OCI-LY7 (cell line): ENCODE data around the gene CHST9. TPM values are rescaled to one million over a fixed set of nuclear protein-coding genes. Genes with fewer than 3 reads are reported as not detected.

Source experiments
- BruUV-seq: library from RNA; stranded (reverse); fragments of 400-500 nt; replicated peaks from 2 replicates; lab custom pipeline; 2021; lab: Mats Ljungman, UMichigan
- CTCF ChIA-PET: fragments of 300-600 bp; sonication (Branson Sonifier 250); formaldehyde crosslinking; loops from one replicate; lab custom pipeline; 2022; ENCODE audit warnings: antibody characterized with exemption; ENCODE audit not compliant: unreplicated experiment; lab: Charles Lee
- POLR2A ChIA-PET: fragments of 300-600 bp; sonication (Branson Sonifier 250); formaldehyde crosslinking; loops from one replicate; lab custom pipeline; 2022; ENCODE audit warnings: antibody characterized with exemption; lab: Charles Lee
- DNase-seq: peaks from one replicate; pipeline ENCODE4 v3.0.0-alpha.2; 2015; ENCODE audit warnings: low spot score
- H2AFZ ChIP-seq: fragments of 200-600 bp; sonication (generic), shearing (Covaris generic); 2 replicates; pipeline ENCODE4 v1.6.1; 2014; ENCODE audit warnings: mild to moderate bottlenecking, antibody characterized with exemption, low read length, moderate library complexity
- H3K27ac ChIP-seq: fragments of 200-600 bp; sonication (generic); 2 replicates; pipeline ENCODE4 v1.5.1; 2014; ENCODE audit warnings: mixed run types, low read depth, mild to moderate bottlenecking, moderate library complexity, low read length, inconsistent platforms; ENCODE audit not compliant: poor library complexity, severe bottlenecking
- H3K36me3 ChIP-seq: fragments of 200-600 bp; sonication (generic); 2 replicates; pipeline ENCODE4 v1.6.1; 2014; ENCODE audit warnings: mild to moderate bottlenecking, antibody characterized with exemption, low read length, moderate library complexity, mixed read lengths; ENCODE audit not compliant: insufficient read depth
- H3K4me1 ChIP-seq: fragments of 200-600 bp; sonication (generic); 2 replicates; pipeline ENCODE4 v1.5.1; 2014; ENCODE audit warnings: mild to moderate bottlenecking, low read length; ENCODE audit not compliant: insufficient read depth, poor library complexity, severe bottlenecking
- H3K4me2 ChIP-seq: fragments of 200-600 bp; sonication (generic); 2 replicates; pipeline ENCODE4 v1.6.1; 2014; ENCODE audit warnings: mild to moderate bottlenecking, low read length
- H3K4me3 ChIP-seq: fragments of 200-600 bp; sonication (generic); 2 replicates; pipeline ENCODE4 v1.5.1; 2014; ENCODE audit warnings: mild to moderate bottlenecking, low read depth, low read length; ENCODE audit not compliant: poor library complexity, severe bottlenecking
- H3K79me2 ChIP-seq: fragments of 200-600 bp; sonication (generic); 2 replicates; pipeline ENCODE4 v1.6.1; 2016; ENCODE audit warnings: low read depth, mild to moderate bottlenecking, low read length, moderate library complexity, mixed read lengths; ENCODE audit not compliant: insufficient read depth
- H3K9me2 ChIP-seq: fragments of 200-600 bp; sonication (generic); 2 replicates; pipeline ENCODE4 v1.6.1; 2016; ENCODE audit warnings: mild to moderate bottlenecking, low read length, mixed read lengths; ENCODE audit not compliant: insufficient read depth
- H3K9me3 ChIP-seq: fragments of 200-600 bp; sonication (generic); 2 replicates; pipeline ENCODE4 v1.6.1; 2014; ENCODE audit warnings: mild to moderate bottlenecking, mixed run types, low read length, mixed read lengths
- H4K20me1 ChIP-seq: fragments of 200-600 bp; sonication (generic); 2 replicates; pipeline ENCODE4 v1.6.1; 2014; ENCODE audit warnings: mild to moderate bottlenecking, antibody characterized with exemption, low read length, moderate library complexity, mixed read lengths; ENCODE audit not compliant: insufficient read depth
- EZH2phosphoT487 ChIP-seq: fragments of 200-600 bp; sonication (generic); IDR thresholded peaks from 2 replicates; pipeline ENCODE4 v1.6.1; 2018; ENCODE audit warnings: low read depth, borderline replicate concordance, mild to moderate bottlenecking, mixed run types, antibody characterized with exemption, low read length, moderate library complexity, mixed read lengths
- intact Hi-C: fragments of 100-400 bp; cut with micrococcal nuclease; formaldehyde crosslinking; loops from one replicate; pipeline ENCODE4 v1.10.0; 2022; ENCODE audit not compliant: unreplicated experiment
- total RNA-seq, 2 experiments: library from RNA; depleted of rRNA in 1 of 2; stranded (reverse); fragments of >200 nt in 1 of 2; shearing (Covaris generic) in 1 of 2; gene quantifications; 2 replicates each; pipeline ENCODE4 v1.2.3, GENCODE V29; 2014 to 2022
- TF ChIP-seq, protein P1 (sequence below): fragments of 200-600 bp; sonication (generic); conservative IDR thresholded peaks from 2 replicates; pipeline ENCODE4 v1.5.1; 2014; ENCODE audit warnings: mild to moderate bottlenecking, antibody characterized with exemption, low read length, moderate library complexity, mixed read lengths

CHST9 gene
- total RNA-seq, 2 experiments from 2014 or later: not detected

DNA sequence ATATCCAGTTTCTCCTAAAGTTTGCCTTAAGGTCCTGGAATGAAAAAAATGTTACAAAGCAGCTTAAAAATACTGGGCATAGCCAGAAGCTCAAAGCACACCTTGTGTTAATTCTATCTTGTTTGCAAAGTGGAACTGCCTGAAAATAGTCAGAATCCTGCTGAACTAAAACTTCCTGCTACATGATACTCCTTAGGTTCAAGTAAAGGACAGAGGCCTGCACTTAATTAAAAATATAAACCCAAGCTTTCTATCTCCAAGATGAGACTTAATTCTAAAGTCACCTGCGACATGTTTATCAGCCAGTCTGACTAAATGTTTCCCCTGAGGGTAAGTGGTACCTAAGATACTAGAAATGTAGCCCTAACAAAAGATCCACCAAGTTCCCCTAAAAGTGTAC lies 103.4 kb downstream of the CHST9 start:
- H3K4me3 ChIP-seq: no peak overlapping the region
- no TSS peak for BruUV-seq

DNA sequence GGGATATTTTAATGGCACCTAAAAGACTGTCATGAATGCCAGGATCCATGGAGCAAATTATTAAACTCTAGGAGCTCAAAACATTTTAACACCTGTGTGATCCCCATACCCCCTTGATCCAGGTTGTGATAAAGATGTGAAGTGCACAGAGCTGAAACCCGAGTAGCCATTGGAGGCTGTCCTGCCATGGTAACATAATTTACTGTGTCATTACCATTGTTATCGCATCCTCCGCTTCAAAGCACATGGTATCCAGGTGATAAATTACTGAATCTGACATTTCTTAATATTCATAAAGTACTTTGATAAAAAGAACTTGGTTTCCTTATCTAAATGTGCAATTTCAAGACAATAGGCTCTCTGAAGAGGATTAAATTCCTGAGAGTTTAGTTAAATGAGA lies 109.3 kb downstream of the CHST9 start:
- Histone ChIP-seq H3K4me3 (no peak overlapping the region), H3K4me2 (no peak overlapping the region), H3K79me2 (no peaks in the 10 kb centered on the region), H3K36me3 (no peaks in the 10 kb centered on the region), H2AFZ (no peak overlapping the region), H3K9me2 (no peaks in the 10 kb centered on the region), H3K27ac (no peak overlapping the region), H4K20me1 (no peaks in the 10 kb centered on the region), H3K4me1 (peaks cover 24% of the 10 kb centered on the region), H3K9me3 (no peaks in the 10 kb centered on the region)
- TF ChIP-seq, protein P1, sequence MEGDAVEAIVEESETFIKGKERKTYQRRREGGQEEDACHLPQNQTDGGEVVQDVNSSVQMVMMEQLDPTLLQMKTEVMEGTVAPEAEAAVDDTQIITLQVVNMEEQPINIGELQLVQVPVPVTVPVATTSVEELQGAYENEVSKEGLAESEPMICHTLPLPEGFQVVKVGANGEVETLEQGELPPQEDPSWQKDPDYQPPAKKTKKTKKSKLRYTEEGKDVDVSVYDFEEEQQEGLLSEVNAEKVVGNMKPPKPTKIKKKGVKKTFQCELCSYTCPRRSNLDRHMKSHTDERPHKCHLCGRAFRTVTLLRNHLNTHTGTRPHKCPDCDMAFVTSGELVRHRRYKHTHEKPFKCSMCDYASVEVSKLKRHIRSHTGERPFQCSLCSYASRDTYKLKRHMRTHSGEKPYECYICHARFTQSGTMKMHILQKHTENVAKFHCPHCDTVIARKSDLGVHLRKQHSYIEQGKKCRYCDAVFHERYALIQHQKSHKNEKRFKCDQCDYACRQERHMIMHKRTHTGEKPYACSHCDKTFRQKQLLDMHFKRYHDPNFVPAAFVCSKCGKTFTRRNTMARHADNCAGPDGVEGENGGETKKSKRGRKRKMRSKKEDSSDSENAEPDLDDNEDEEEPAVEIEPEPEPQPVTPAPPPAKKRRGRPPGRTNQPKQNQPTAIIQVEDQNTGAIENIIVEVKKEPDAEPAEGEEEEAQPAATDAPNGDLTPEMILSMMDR: no peak
- TF ChIP-seq EZH2phosphoT487: no peak
- CTCF ChIA-PET: no interaction called here
- no TSS peak for BruUV-seq
- intact Hi-C loops: no loop called here
- POLR2A ChIA-PET: no interaction called here
- DNase-seq: no peak

More for the DNA sequence above, 103.4 kb downstream of the CHST9 start:
- intact Hi-C loops: no loop called here
- Histone ChIP-seq H2AFZ (no peak overlapping the region), H3K9me2 (no peaks in the 10 kb centered on the region), H3K9me3 (no peaks in the 10 kb centered on the region), H3K79me2 (no peaks in the 10 kb centered on the region), H3K36me3 (no peaks in the 10 kb centered on the region), H3K4me2 (no peak overlapping the region), H3K27ac (no peak overlapping the region), H3K4me1 (no peaks in the 10 kb centered on the region), H4K20me1 (no peaks in the 10 kb centered on the region)
- CTCF ChIA-PET: no interaction called here
- no peak for DNase-seq
- TF ChIP-seq EZH2phosphoT487: no peak
- TF ChIP-seq, protein P1: no peak
- POLR2A ChIA-PET: no interaction called here

DNA sequence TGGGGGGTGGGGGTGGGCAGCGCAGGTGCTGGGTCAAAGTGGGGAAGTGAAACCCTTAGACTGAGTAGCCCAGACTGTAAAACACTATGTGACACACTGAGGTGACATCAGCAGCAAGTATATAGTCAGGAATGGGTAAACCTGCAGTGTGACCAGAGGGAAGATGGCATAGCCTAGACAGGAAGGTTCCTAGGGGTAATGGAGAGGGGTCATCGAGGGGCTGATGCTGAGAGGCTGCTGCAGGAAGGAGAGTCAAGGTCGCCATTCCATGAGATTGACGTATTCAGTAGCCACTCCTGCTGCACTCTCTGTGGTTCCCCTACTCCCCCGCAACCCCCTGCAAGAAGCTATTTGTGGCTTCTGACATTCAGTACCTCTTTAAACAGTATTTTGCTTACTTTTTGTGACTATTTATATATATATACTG lies 111.7 kb downstream of the CHST9 start:
- BruUV-seq: no TSS peak
- Histone ChIP-seq H3K4me3 (peak overlapping the region; percentile 24), H3K36me3 (no peaks in the 10 kb centered on the region), H3K9me3 (no peaks in the 10 kb centered on the region), H3K4me1 (peaks cover 24% of the 10 kb centered on the region), H3K9me2 (no peaks in the 10 kb centered on the region), H3K79me2 (no peaks in the 10 kb centered on the region), H3K27ac (no peak overlapping the region), H2AFZ (no peak overlapping the region; the same call in 1 of the 2 replicates), H3K4me2 (peak overlapping the region; percentile 60), H4K20me1 (no peaks in the 10 kb centered on the region)
- no peak for TF ChIP-seq EZH2phosphoT487
- TF ChIP-seq, protein P1: no peak
- peak; percentile 78 for DNase-seq
- ChIA-PET POLR2A (interaction anchor here (0.9 to 1.5 kb wide), 2 partner anchors 15 to 94 kb away, joined by 4 to 5 read pairs; no protein-coding TSS in a partner anchor), CTCF (no interaction called here)
- intact Hi-C loops: no loop called here
